Skin epidermis (tissue), 12 donors: ENCODE measurements around the gene ACTMAP.
A peak's percentile ranks its signal among the peaks of the same experiment; 100 is the strongest.

Experiments used
- H3K27ac ChIP-seq, 21 experiments: fragments of 200-600 bp; sonication (generic) in 11 of 21; one replicate each; pipeline ENCODE4 v1.5.0; 2020; ENCODE audit warnings: mild to moderate bottlenecking in 3 of 21, inconsistent platforms in 2 of 21, moderate library complexity in 2 of 21
- H3K4me3 ChIP-seq, 7 experiments: fragments of 200-600 bp; sonication (generic) in 2 of 7; one replicate each; pipeline ENCODE4 v1.5.0; 2020; ENCODE audit warnings: inconsistent platforms in 2 of 7, mild to moderate bottlenecking in 2 of 7, moderate library complexity in 1 of 7

ACTMAP gene

DNA sequence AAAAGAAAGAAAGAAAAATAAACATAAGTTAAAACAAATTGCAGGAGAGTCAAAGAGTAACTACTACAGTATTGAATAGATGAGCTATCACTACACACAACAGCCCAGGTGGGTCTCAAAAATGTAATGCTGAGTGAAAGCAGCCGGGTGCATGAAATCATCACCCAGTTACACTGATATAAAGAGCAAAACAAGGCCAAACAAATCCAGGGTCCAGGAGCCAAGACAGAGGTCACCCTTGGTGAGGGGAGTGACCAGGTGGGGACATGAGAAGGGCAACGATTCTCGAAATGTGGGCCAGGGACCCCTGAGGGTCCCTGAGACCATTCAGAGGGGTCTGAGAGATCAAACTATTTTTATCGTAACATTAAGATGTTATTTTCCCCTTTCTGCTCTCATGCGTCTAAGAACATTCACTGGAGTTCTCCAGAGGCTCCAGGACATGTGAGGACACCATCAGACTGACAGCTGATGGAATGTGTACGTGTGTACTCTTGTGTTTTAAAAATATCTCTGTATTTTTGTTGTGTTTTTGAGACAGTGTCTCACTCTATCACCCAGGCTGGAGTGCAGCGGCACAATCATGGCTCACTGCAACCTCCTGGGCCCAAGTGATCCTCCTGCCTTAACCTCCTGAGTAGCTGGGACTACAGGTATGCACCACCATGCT lies 44.2 kb downstream of the ACTMAP start:
- H3K4me3 ChIP-seq, result no peak overlapping the region
- H3K27ac ChIP-seq, result no peak overlapping the region

- Histone ChIP-seq H3K4me3 (no peak overlapping the region), H3K27ac (peak overlapping the region in 1 of 21 experiments; percentile 8)
These were observed 45.0 kb downstream of the ACTMAP start for GRCh38 chr19:40705362-40705651.

GRCh38 chr19:40704491-40705361 lies 45.6 kb downstream of the ACTMAP start:
- H3K27ac ChIP-seq, result peak overlapping the region in 1 of 21 experiments; percentile 8
- H3K4me3 ChIP-seq, result no peak overlapping the region

DNA sequence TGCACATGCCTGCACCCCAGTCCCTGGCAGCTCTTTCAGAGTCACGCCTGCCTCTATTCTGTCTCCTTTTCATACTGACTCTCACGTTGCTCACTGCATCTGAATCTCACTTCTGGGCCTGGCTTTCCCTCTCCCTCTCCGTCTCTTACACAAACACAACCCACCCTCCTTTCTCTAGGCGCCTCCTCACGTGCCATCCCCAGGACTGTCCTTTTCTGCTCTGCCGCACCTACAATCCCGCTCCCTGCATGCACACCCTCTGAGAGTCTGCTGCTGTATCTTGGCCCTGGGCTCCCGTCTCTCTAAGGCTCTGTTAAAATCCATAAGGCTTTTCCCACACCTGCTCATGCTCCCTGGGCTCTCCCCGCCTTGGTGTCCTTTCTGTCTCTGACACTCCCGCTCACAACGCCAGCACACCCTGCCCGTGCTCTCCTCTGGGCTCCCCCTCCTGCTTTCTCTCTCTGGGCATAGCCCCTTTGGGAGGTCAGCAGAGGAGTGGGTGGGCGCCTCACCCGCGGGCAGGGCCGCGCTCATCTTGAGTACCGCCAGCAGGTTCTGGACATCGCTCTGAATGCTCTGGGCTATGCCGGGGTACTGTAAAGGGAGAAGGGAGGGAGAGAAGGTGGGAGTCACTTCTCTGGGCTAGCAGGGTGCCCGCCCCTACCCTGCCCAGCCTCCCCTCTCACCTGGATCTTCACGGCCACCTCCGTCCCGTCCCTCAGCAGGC lies 47.1 kb downstream of the ACTMAP start:
- Histone ChIP-seq H3K4me3 (no peak overlapping the region), H3K27ac (no peak overlapping the region)

DNA sequence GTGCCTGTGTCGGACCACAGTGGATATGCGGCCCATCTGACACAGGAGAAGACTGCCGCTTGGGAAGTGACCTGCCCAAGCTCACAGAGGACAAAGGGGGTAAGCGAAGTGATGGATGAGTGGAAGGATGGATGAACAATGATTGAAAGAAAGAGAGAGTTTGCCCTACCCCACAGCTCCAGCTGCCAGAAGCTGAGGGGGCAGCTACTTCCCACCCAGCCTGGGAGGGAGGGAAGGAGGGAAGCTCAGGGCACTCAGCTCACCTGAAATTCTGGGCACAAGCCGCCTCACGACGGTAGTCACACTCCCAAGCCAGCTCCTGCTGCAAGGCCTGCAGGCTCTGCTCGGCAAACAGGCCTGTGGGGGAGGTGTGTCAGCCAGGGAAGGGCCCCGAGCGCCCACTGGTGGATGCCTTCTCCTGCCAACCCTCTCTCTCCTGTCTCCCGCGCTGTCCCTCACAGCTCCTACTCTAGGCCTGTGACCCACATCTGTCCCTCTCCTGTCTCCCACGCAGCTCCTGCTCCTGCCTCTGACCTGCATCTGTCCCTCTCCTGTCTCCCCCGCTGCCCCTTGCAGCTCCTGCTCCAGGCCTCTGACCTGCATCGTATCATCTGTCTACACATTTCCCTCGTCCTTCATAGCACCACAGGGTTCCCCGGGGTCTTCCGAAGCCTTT lies 47.8 kb downstream of the ACTMAP start:
- H3K27ac ChIP-seq, result no peak overlapping the region
- H3K4me3 ChIP-seq, result no peak overlapping the region

DNA sequence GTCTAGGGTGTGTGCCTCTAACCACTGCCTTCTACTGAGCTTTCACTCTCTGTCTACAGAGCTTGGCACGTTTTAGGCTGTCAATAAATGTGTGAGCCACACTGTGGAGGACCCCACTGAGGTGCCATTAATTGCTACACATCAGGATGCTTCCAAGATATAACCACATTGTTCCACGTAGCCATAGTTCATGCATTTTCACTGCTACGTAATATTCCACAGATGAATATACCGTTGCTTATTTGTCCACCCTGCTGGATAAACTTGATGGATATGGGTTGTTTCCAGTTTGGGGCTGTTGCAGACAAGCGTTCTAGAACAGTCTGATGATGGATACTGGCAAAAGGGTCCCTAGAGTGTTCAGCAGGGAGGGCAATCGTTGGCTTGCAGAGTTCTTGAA lies 48.5 kb downstream of the ACTMAP start:
- no peak overlapping the region for H3K4me3 ChIP-seq
- H3K27ac ChIP-seq, result no peak overlapping the region

DNA sequence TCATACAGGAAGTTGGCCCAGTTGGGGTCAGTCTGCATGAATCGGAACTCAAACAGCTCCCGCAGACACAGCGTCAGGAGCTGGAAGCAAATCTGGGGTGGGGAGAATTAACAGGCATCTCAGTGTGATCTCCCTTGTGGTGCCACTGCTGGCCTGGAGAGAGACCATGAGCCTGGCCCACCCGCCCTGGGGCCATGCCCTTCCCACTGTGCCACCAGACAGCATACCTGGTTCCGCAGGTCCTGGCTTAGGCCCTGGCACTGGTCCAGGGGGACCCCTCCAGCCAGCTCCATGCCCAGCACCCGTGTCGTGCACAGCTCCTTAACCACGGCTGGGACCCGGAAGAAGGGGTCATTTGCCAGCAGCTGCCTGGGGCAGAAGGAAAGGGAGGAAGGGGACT lies 50.2 kb downstream of the ACTMAP start:
- H3K27ac ChIP-seq, result no peak overlapping the region

GRCh38 chr19:40697007-40697406 lies 53.3 kb downstream of the ACTMAP start:
- Histone ChIP-seq H3K27ac (no peak overlapping the region), H3K4me3 (no peak overlapping the region)

More for the DNA sequence above, 50.2 kb downstream of the ACTMAP start:
- no peak overlapping the region for H3K4me3 ChIP-seq

- Histone ChIP-seq H3K4me3 (no peak overlapping the region), H3K27ac (no peak overlapping the region)
These were observed 54.4 kb downstream of the ACTMAP start for GRCh38 chr19:40695881-40696280.

DNA sequence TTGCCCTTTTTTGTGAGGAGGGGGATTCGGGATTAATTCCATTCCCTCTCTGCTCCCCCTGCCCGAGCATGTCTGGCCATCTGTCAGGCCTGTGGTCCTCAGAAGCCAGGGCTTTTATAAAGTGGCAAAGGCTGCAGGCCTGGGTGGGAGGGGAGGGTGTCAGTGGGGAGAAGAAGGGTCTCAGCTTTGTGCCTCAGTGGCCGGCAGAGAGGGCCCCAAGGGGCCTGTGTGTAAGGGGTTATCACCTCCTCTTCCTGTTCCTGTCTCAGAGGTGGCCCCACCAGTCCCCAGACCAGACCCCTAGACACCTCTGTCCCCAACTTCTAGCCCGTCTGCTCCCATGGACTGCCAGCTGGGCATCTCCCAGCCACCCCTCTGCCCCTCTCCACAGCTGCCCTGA lies 56.4 kb downstream of the ACTMAP start:
- H3K4me3 ChIP-seq, result no peak overlapping the region
- H3K27ac ChIP-seq, result no peak overlapping the region

DNA sequence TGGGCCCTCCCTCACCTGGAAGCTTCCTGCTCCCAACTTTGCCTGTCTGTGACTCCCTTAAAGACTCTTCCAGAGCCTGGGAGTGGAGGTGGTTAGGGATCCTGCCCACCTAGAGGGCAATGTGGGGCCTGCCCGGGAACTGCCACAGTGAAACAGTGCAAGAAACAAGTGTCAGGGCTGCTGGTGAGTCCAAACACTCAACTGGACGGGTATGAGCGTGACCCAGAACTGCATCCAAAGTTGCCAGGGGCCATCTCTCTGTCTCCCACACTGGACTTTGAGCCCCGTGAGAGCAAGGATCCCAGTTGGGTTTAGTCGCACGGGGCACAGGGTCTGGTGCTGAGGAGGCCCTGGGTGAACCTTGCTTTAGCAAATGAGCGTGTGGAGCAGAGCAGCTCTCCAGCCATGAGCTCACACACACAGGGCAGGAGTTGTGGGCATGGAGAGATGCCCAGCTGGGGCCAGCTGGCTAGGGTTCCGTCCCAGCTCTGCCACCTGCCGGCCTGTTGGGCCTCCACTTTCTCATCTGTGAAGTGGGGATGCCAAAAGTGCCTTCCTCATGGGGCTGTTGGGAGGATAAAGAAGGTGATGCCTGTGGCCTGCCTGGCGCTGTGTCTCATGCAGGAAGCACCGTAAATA lies 57.0 kb downstream of the ACTMAP start:
- H3K27ac ChIP-seq, result no peak overlapping the region
- no peak overlapping the region for H3K4me3 ChIP-seq

DNA sequence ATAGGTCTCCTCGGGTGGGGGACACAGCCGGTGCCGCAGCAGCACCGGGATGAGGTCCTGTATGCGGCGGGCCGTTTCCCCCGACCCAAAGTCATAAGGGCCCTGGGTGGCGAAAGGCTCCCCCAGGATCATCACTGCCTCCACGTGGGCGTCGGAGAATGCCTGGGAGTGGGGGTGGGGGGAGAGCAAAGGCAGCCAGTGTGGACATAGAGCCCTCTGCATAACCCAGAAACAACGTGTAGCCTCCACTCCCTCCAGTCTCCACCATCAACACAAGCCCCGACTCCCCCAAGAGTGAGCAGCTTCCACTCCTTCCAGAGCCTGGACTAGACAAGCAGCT lies 58.1 kb downstream of the ACTMAP start:
- H3K4me3 ChIP-seq, result no peak overlapping the region
- H3K27ac ChIP-seq, result peak overlapping the region in 11 of 21 experiments; percentile 76 to 97 (median 88)

DNA sequence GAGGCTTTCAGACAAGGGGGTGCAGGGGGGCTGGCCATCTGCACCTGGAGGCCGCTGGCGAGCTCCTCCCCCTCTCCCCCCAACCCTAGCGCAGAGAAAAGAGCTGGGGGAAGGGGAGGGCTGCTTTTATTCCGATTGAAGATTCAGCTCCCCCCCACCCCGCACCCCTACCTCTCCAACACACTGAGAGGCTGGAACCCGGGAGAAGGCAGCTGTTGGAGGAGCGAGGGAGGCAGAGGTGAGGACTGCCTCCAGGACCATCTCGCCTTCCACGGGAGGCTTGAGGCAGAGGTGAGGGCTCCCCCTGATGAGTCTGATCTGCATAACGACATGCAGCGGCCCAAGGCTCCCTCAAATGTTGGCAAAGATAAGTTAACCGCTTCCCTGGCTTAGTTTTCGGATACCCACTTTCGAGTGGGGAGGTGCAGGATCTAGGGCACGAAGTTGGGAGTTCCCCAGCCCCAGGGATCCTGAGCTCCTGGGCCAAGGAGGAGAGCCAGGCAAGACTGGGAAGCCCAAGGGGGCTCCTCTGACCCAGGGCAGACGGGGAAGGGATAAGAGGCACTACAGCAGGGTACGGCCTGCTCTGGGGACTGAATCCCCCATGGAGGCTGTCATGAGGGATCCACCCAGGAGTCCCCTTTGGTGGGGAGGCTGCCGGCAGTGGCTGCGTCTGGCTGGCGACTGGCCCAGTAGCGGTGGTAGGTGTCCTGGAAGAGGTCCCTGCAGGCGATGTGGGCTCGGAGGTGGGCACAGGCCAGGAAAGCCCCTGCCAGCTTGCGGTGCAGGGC lies 58.7 kb downstream of the ACTMAP start:
- Histone ChIP-seq H3K4me3 (peak overlapping the region in 4 of 7 experiments; percentile 52 to 73 (median 60)), H3K27ac (peak overlapping the region in 20 of 21 experiments; percentile 72 to 97 (median 88))
